Esophagus squamous epithelium (tissue), 4 donors: ENCODE results near the gene RPS8.

Source experiments
- POLR2A ChIP-seq, 4 donors: fragments of 450-650 bp; IDR thresholded peaks; one replicate each; pipeline ENCODE4 v1.6.1; 2017; ENCODE audit warnings: antibody characterized with exemption in 4 of 4, mild to moderate bottlenecking in 4 of 4, moderate library complexity in 3 of 4
- TF ChIP-seq, protein P1 (sequence below), 6 experiments: fragments of 450-650 bp in 4 of 6; fragments of 200-600 bp in 2 of 6; sonication (generic) in 2 of 6; IDR thresholded peaks; one replicate each; pipeline ENCODE4 v1.5.1; 2016 to 2019; ENCODE audit warnings: antibody characterized with exemption in 6 of 6, mild to moderate bottlenecking in 4 of 6, moderate library complexity in 4 of 6

DNA sequence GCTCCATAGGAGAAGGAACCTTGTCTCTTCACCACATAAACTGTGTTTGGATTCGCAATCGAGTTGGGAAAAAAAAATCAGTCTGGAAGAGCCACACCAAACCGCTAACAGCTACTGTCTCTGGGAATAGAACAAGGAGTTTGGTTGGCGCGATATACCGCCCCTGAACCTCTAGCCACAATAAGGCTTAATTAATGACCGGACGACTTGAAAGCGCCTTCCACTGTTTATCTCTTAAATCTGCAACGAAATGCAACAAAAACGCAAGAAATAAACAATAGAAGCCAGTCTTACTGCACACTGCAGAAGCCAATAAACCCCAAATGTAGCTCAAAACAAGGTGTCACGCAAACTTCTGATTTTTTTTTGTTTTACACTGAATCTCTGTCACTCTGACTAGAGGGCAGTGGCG lies 43.9 kb downstream of the RPS8 start:
- TF ChIP-seq, protein P1, sequence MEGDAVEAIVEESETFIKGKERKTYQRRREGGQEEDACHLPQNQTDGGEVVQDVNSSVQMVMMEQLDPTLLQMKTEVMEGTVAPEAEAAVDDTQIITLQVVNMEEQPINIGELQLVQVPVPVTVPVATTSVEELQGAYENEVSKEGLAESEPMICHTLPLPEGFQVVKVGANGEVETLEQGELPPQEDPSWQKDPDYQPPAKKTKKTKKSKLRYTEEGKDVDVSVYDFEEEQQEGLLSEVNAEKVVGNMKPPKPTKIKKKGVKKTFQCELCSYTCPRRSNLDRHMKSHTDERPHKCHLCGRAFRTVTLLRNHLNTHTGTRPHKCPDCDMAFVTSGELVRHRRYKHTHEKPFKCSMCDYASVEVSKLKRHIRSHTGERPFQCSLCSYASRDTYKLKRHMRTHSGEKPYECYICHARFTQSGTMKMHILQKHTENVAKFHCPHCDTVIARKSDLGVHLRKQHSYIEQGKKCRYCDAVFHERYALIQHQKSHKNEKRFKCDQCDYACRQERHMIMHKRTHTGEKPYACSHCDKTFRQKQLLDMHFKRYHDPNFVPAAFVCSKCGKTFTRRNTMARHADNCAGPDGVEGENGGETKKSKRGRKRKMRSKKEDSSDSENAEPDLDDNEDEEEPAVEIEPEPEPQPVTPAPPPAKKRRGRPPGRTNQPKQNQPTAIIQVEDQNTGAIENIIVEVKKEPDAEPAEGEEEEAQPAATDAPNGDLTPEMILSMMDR (IDR thresholded peaks at IDR 0.05), result no peak
- TF ChIP-seq POLR2A (IDR thresholded peaks at IDR 0.05), result no peak
